Activated CD4-positive, alpha-beta T cell treated with anti-CD3 and anti-CD28 coated beads, Interleukin-2, amount 50 U/mL, for 16 hours (primary cell): ENCODE data around the gene TRIP12.
A peak's percentile ranks its signal among the peaks of the same experiment; 100 is the strongest.
"Not testable (repeated sequence)": the region's sequence is repeated elsewhere in the genome, so short reads cannot be mapped to it uniquely, and the experiment has no call there.

Experiments
- DNase-seq: peaks from one replicate; pipeline ENCODE4 v3.0.0-alpha.2; 2020

Gene TRIP12

GRCh38 chr2:229921892-229922448 lies at the start of gene TRIP12:
TRIP12 (minus strand) TSS chr2:229922009; CDS start chr2:229880079, 41,930 bp downstream.
- peak; percentile 92 for DNase-seq

- no peak for DNase-seq
Observed at GRCh38 chr2:229971298-229971790, 49.5 kb upstream of the TRIP12 start.

- DNase-seq, result no peak
Observed at GRCh38 chr2:229970406-229970805, 48.6 kb upstream of the TRIP12 start.

GRCh38 chr2:229969921-229970320 lies 48.1 kb upstream of the TRIP12 start:
- no peak for DNase-seq

GRCh38 chr2:229963596-229963995 lies 41.8 kb upstream of the TRIP12 start:
- DNase-seq, result not testable (repeated sequence)

- DNase-seq, result no peak
Observed at GRCh38 chr2:229956491-229956890, 34.7 kb upstream of the TRIP12 start.

GRCh38 chr2:229955663-229956062 lies 33.9 kb upstream of the TRIP12 start:
- DNase-seq, result no peak

GRCh38 chr2:229952256-229952835 lies 30.5 kb upstream of the TRIP12 start:
- DNase-seq, result no peak

GRCh38 chr2:229947544-229947943 lies 25.7 kb upstream of the TRIP12 start:
- DNase-seq, result peak; percentile 12

- DNase-seq, result no peak
Observed at GRCh38 chr2:229945975-229946374, 24.2 kb upstream of the TRIP12 start.

- DNase-seq, result no peak
Observed at GRCh38 chr2:229943770-229944449, 22.1 kb upstream of the TRIP12 start.

GRCh38 chr2:229943171-229943570 lies 21.4 kb upstream of the TRIP12 start:
- DNase-seq, result no peak

GRCh38 chr2:229942671-229943070 lies 20.9 kb upstream of the TRIP12 start:
- no peak for DNase-seq

GRCh38 chr2:229937537-229937936 lies 15.7 kb upstream of the TRIP12 start:
- DNase-seq, result no peak

GRCh38 chr2:229931241-229931640 lies 9.4 kb upstream of the TRIP12 start:
- no peak for DNase-seq

- no peak for DNase-seq
Observed at GRCh38 chr2:229930656-229931055, 8.8 kb upstream of the TRIP12 start.

- DNase-seq, result no peak
Observed at GRCh38 chr2:229927817-229928321, 6.1 kb upstream of the TRIP12 start.

GRCh38 chr2:229925201-229925600 lies 3.4 kb upstream of the TRIP12 start:
- DNase-seq, result no peak

GRCh38 chr2:229924541-229924940 lies 2.7 kb upstream of the TRIP12 start:
- DNase-seq, result not testable (repeated sequence)

- peak; percentile 85 for DNase-seq
Observed at GRCh38 chr2:229922449-229923386, 909 bp upstream of the TRIP12 start, which contains the start of gene FBXO36. FBXO36 (plus strand) TSS chr2:229922503; CDS start chr2:229922514, 11 bp downstream.

- peak; percentile 62 for DNase-seq
Observed at GRCh38 chr2:229921101-229921891, 513 bp downstream of the TRIP12 start.
